Rectal smooth muscle tissue (tissue), 1 donor: Measurements from ENCODE around the gene CAPN9.

Source experiments
- H3K27ac ChIP-seq: one replicate; pipeline ENCODE4 v1.7.0; 2013; ENCODE audit warnings: low read depth, low read length, inconsistent platforms
- H3K27me3 ChIP-seq: one replicate; pipeline ENCODE4 v1.7.0; 2013; ENCODE audit warnings: low read length; ENCODE audit not compliant: control insufficient read depth, insufficient read depth
- H3K36me3 ChIP-seq: one replicate; pipeline ENCODE4 v1.7.0; 2013; ENCODE audit warnings: low read length; ENCODE audit not compliant: control insufficient read depth, insufficient read depth
- H3K4me1 ChIP-seq: one replicate; pipeline ENCODE4 v1.7.0; 2013; ENCODE audit warnings: low read length; ENCODE audit not compliant: control insufficient read depth, insufficient read depth
- H3K4me3 ChIP-seq: one replicate; pipeline ENCODE4 v1.7.0; 2013; ENCODE audit warnings: low read length
- H3K9ac ChIP-seq: one replicate; pipeline ENCODE4 v1.7.0; 2013; ENCODE audit warnings: low read length

Gene CAPN9

DNA sequence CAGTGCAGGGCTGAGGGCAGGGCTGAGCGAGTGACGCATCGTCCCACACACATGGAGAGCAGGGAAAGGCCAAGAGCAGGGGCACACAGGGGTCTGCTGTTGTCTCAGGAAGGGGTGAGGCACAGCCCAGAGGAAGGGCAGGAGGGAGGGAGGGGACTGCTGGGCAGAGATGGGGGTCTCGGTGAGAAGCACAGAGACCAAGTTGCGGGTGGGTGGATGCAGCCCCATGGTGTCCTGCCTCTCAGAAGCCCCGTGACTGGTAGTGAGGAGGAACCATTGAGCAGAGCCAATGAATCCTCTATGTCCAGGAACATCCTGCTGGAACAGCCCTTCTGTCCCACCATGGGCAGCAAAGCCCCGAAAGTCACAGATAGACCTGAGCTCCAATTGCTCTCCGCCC lies 103.4 kb downstream of the CAPN9 start:
- Histone ChIP-seq H3K4me1 (peaks cover 5% of the 10 kb centered on the region), H3K36me3 (peaks cover 4% of the 10 kb centered on the region)

GRCh38 chr1:230851291-230851691 lies 104.1 kb downstream of the CAPN9 start:
- Histone ChIP-seq H3K4me1 (peaks cover 5% of the 10 kb centered on the region), H3K27me3 (no peaks in the 10 kb centered on the region), H3K9ac (no peak overlapping the region), H3K4me3 (no peak overlapping the region), H3K36me3 (peaks cover 4% of the 10 kb centered on the region), H3K27ac (no peak overlapping the region)

More for the DNA sequence above, 103.4 kb downstream of the CAPN9 start:
- H3K27me3 ChIP-seq: no peaks in the 10 kb centered on the region
- H3K27ac ChIP-seq: no peak overlapping the region
- H3K4me3 ChIP-seq: no peak overlapping the region
- H3K9ac ChIP-seq: no peak overlapping the region
